Mesodermal cell (in vitro differentiated cells): ENCODE results near the gene PLA2G4B.

Experiments used
- H3K27ac ChIP-seq: 2 replicates; pipeline ENCODE4 v1.7.0; 2013; ENCODE audit warnings: mild to moderate bottlenecking, low read depth, low read length, moderate library complexity; ENCODE audit not compliant: severe bottlenecking
- H3K36me3 ChIP-seq: 2 replicates; pipeline ENCODE4 v1.7.1; 2013; ENCODE audit warnings: mild to moderate bottlenecking, low read length, moderate library complexity; ENCODE audit not compliant: control insufficient read depth, insufficient read depth
- H3K4me1 ChIP-seq: one replicate; pipeline ENCODE4 v1.7.1; 2013; ENCODE audit warnings: mild to moderate bottlenecking, low read length; ENCODE audit not compliant: insufficient read depth, control insufficient read depth, poor library complexity, severe bottlenecking
- H3K4me3 ChIP-seq: 2 replicates; pipeline ENCODE4 v1.7.0; 2013; ENCODE audit warnings: low read length, control low read depth, mild to moderate bottlenecking; ENCODE audit not compliant: insufficient read depth, poor library complexity, severe bottlenecking; ENCODE audit errors: extremely low read depth
- H3K9me3 ChIP-seq: 2 replicates; pipeline ENCODE4 v1.7.1; 2013; ENCODE audit warnings: mild to moderate bottlenecking, low read length, moderate library complexity; ENCODE audit not compliant: control insufficient read depth
- WGBS, 2 experiments: methylation state at CpG; one replicate each; pipeline ENCODE4 v1.1.5; 2013; ENCODE audit warnings: missing lambda C conversion rate in 2 of 2; ENCODE audit not compliant: insufficient coverage in 2 of 2; 5-methylcytosine and 5-hydroxymethylcytosine counted together

The PLA2G4B gene

GRCh38 chr15:41809526-41810220 lies 29.0 kb upstream of the PLA2G4B start:
- Histone ChIP-seq H3K4me1 (peaks cover 25% of the 10 kb centered on the region), H3K27ac (no peak overlapping the region), H3K9me3 (no peaks in the 10 kb centered on the region), H3K36me3 (peaks cover 25% of the 10 kb centered on the region), H3K4me3 (no peak overlapping the region)
- 83 to 88% methylated on average over 4 to 12 of the region's 12 CpGs for WGBS, 2 experiments

- H3K36me3 ChIP-seq: peaks cover 34% of the 10 kb centered on the region
- no peaks in the 10 kb centered on the region for H3K9me3 ChIP-seq
- no peak overlapping the region for H3K4me3 ChIP-seq
- peaks cover 22% of the 10 kb centered on the region for H3K4me1 ChIP-seq
- 95 to 100% methylated on average over 2 to 3 of the region's 5 CpGs for WGBS, 2 experiments
- no peak overlapping the region for H3K27ac ChIP-seq
Observed at GRCh38 chr15:41810651-41811431, 27.8 kb upstream of the PLA2G4B start.

- 65 to 76% methylated on average over 12 to 15 of the region's 18 CpGs for WGBS, 2 experiments
- Histone ChIP-seq H3K4me1 (peaks cover 14% of the 10 kb centered on the region), H3K4me3 (no peak overlapping the region), H3K9me3 (no peaks in the 10 kb centered on the region), H3K27ac (no peak overlapping the region), H3K36me3 (peaks cover 34% of the 10 kb centered on the region)
Observed at GRCh38 chr15:41811432-41812195, 27.0 kb upstream of the PLA2G4B start.

GRCh38 chr15:41812820-41813375 lies 25.7 kb upstream of the PLA2G4B start:
- 88 to 96% methylated on average over 10 to 11 of the region's 11 CpGs for WGBS, 2 experiments
- Histone ChIP-seq H3K36me3 (peaks cover 45% of the 10 kb centered on the region), H3K27ac (no peak overlapping the region), H3K4me3 (no peak overlapping the region), H3K9me3 (no peaks in the 10 kb centered on the region), H3K4me1 (peaks cover 14% of the 10 kb centered on the region)

GRCh38 chr15:41813426-41813825 lies 25.2 kb upstream of the PLA2G4B start:
- peaks cover 50% of the 10 kb centered on the region for H3K36me3 ChIP-seq
- H3K4me1 ChIP-seq: peaks cover 14% of the 10 kb centered on the region
- WGBS, 2 experiments: 80 to 92% methylated on average over 3 to 8 of the region's 8 CpGs
- no peaks in the 10 kb centered on the region for H3K9me3 ChIP-seq
- no peak overlapping the region for H3K4me3 ChIP-seq
- no peak overlapping the region for H3K27ac ChIP-seq

- Histone ChIP-seq H3K4me3 (no peak overlapping the region), H3K36me3 (peaks cover 58% of the 10 kb centered on the region), H3K9me3 (no peaks in the 10 kb centered on the region), H3K4me1 (peaks cover 6% of the 10 kb centered on the region), H3K27ac (no peak overlapping the region)
- 93 to 96% methylated on average over 3 to 5 of the region's 5 CpGs for WGBS, 2 experiments
Observed at GRCh38 chr15:41814534-41814933, 24.1 kb upstream of the PLA2G4B start.

- 95 to 97% methylated on average over 8 of the region's 9 CpGs for WGBS, 2 experiments
- H3K27ac ChIP-seq: no peak overlapping the region
- peaks cover 75% of the 10 kb centered on the region for H3K36me3 ChIP-seq
- H3K9me3 ChIP-seq: no peaks in the 10 kb centered on the region
- H3K4me3 ChIP-seq: no peak overlapping the region
- H3K4me1 ChIP-seq: no peaks in the 10 kb centered on the region
Observed at GRCh38 chr15:41816788-41817187, 21.9 kb upstream of the PLA2G4B start.

- Histone ChIP-seq H3K4me1 (no peaks in the 10 kb centered on the region), H3K36me3 (peaks cover 76% of the 10 kb centered on the region), H3K9me3 (no peaks in the 10 kb centered on the region), H3K4me3 (no peak overlapping the region), H3K27ac (no peak overlapping the region)
- 92 to 95% methylated on average over 11 to 14 of the region's 14 CpGs for WGBS, 2 experiments
Observed at GRCh38 chr15:41817327-41817726, 21.3 kb upstream of the PLA2G4B start.

- Histone ChIP-seq H3K4me1 (no peaks in the 10 kb centered on the region), H3K4me3 (no peak overlapping the region), H3K27ac (no peak overlapping the region), H3K36me3 (peaks cover 75% of the 10 kb centered on the region), H3K9me3 (no peaks in the 10 kb centered on the region)
- WGBS, 2 experiments: 93 to 100% methylated on average over 3 to 5 of the region's 6 CpGs
Observed at GRCh38 chr15:41817781-41818180, 20.9 kb upstream of the PLA2G4B start.

- Histone ChIP-seq H3K4me3 (no peak overlapping the region), H3K4me1 (no peaks in the 10 kb centered on the region), H3K9me3 (no peaks in the 10 kb centered on the region), H3K27ac (no peak overlapping the region), H3K36me3 (peaks cover 76% of the 10 kb centered on the region)
- WGBS, 2 experiments: 90 to 91% methylated on average over 5 to 9 of the region's 9 CpGs
Observed at GRCh38 chr15:41819455-41820050, 19.1 kb upstream of the PLA2G4B start.
